NCI-H1694 treated with DMSO at 0.1 percent for 48 hours (cell line): Measurements from ENCODE around the gene CHERP.

Experiments
- DNase-seq: peaks from one replicate; lab custom pipeline; 2025; lab: John Stamatoyannopoulos, UW

CHERP gene

GRCh38 chr19:16542910-16543472 is 754 bp upstream of the CHERP start:
- no peak for DNase-seq

- no peak for DNase-seq
Observed at GRCh38 chr19:16541526-16542044, 652 bp downstream of the CHERP start.

GRCh38 chr19:16540948-16541347 is 1.3 kb downstream of the CHERP start:
- DNase-seq = no peak

- no peak for DNase-seq
Observed at GRCh38 chr19:16537111-16537510, 5.1 kb downstream of the CHERP start.

- no peak for DNase-seq
Observed at GRCh38 chr19:16536130-16536529, 6.1 kb downstream of the CHERP start.

- no peak for DNase-seq
Observed at GRCh38 chr19:16535381-16535780, 6.9 kb downstream of the CHERP start.

GRCh38 chr19:16532440-16533234 is 9.6 kb downstream of the CHERP start:
- DNase-seq = no peak

- DNase-seq = no peak
Observed at GRCh38 chr19:16531380-16531669, 10.9 kb downstream of the CHERP start.

GRCh38 chr19:16530540-16531379 is 11.5 kb downstream of the CHERP start:
- DNase-seq = no peak

GRCh38 chr19:16529466-16530144 is 12.6 kb downstream of the CHERP start:
- no peak for DNase-seq

- peak; percentile 16 for DNase-seq
Observed at GRCh38 chr19:16527971-16528521, 14.2 kb downstream of the CHERP start.

- no peak for DNase-seq
Observed at GRCh38 chr19:16527334-16527935, 14.8 kb downstream of the CHERP start.

GRCh38 chr19:16525751-16526481 is 16.3 kb downstream of the CHERP start:
- no peak for DNase-seq

- DNase-seq = no peak
Observed at GRCh38 chr19:16524991-16525734, 17.1 kb downstream of the CHERP start.

GRCh38 chr19:16522559-16523377 is 19.5 kb downstream of the CHERP start:
- no peak for DNase-seq

GRCh38 chr19:16521715-16522289 is 20.4 kb downstream of the CHERP start:
- DNase-seq = no peak

GRCh38 chr19:16520986-16521624 is 21.1 kb downstream of the CHERP start:
- DNase-seq = no peak
